Nucleus accumbens (tissue), 56 donors: ENCODE measurements around the gene CRISP3.

Experiments
- DNase-seq, 56 donors: peaks; one replicate each; lab custom pipeline; 2025; lab: John Stamatoyannopoulos, UW

Gene CRISP3

DNA sequence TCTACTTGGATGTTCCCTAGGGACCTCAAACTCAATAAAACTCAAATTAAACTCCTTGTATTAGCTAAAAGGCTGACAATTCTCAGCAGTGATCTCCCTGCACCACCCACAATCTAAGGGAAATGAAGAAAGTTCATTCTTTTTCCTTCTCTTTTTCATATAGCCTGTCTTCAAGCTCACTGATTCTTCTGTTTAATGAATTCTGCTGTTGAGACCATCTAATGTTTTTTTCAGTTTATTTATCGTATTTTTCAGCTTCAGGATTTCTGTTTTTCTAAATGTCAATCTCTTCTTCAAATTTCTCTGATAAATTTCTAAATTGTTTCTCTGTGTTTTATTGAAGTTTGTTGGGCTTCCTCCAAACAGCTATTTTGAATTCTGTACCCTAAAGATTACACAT is 50.7 kb downstream of the CRISP3 start:
- DNase-seq, result no peak

DNA sequence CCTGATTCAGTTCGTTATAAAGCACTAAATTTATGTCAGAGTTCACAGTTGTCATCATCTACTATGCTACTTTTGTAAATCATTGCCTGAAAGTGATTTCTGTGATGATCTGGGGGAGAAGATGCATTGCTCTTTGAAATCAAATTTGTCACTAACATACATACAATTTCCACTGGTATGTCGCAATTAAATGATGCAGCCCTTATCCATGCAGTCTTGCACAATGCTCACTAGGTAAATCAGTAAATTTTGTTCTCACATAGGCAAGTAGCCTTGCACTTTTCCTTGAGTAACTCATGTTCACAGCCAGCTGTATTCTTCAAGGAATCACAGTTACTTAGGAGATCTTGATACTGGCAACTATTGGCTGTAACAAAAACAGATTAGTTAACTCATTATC is 51.7 kb downstream of the CRISP3 start:
- DNase-seq, result no peak
